ENCODE data around the gene ECE1.

Gene ECE1

GRCh38 chr1:21307663-21308305, 17.5 kb upstream of the ECE1 start:
- no peak for DNase-seq

- no peak for DNase-seq
Observed at GRCh38 chr1:21307210-21307609, 16.9 kb upstream of the ECE1 start.

GRCh38 chr1:21305900-21306189, 15.6 kb upstream of the ECE1 start:
- no peak for DNase-seq

- no peak for DNase-seq
Observed at GRCh38 chr1:21305155-21305899, 15.1 kb upstream of the ECE1 start.

GRCh38 chr1:21304488-21304887, 14.2 kb upstream of the ECE1 start:
- DNase-seq = peak; percentile 27

- no peak for DNase-seq
Observed at GRCh38 chr1:21302747-21303715, 12.8 kb upstream of the ECE1 start.

- DNase-seq = no peak
Observed at GRCh38 chr1:21301794-21302440, 11.7 kb upstream of the ECE1 start.

- DNase-seq = no peak
Observed at GRCh38 chr1:21300774-21301173, 10.5 kb upstream of the ECE1 start.

GRCh38 chr1:21299780-21300395, 9.6 kb upstream of the ECE1 start:
- no peak for DNase-seq

- DNase-seq = no peak
Observed at GRCh38 chr1:21298981-21299391, 8.7 kb upstream of the ECE1 start.

GRCh38 chr1:21297975-21298374, 7.7 kb upstream of the ECE1 start:
- DNase-seq = no peak

GRCh38 chr1:21296509-21297354, 6.5 kb upstream of the ECE1 start:
- no peak for DNase-seq

GRCh38 chr1:21295545-21295944, 5.3 kb upstream of the ECE1 start:
- DNase-seq = no peak

- no peak for DNase-seq
Observed at GRCh38 chr1:21295002-21295401, 4.7 kb upstream of the ECE1 start.

- no peak for DNase-seq
Observed at GRCh38 chr1:21294266-21294989, 4.2 kb upstream of the ECE1 start.

GRCh38 chr1:21293537-21294265, 3.4 kb upstream of the ECE1 start:
- no peak for DNase-seq

GRCh38 chr1:21292984-21293536, 2.8 kb upstream of the ECE1 start:
- DNase-seq = no peak

- no peak for DNase-seq
Observed at GRCh38 chr1:21292503-21292983, 2.3 kb upstream of the ECE1 start.

- no peak for DNase-seq
Observed at GRCh38 chr1:21291964-21292363, 1.7 kb upstream of the ECE1 start.

GRCh38 chr1:21291184-21291583, 921 bp upstream of the ECE1 start:
- DNase-seq = no peak

Data from NCI-H2171 (cell line).